Lower leg skin (tissue), 3 donors: Measurements from ENCODE around the gene BABAM2.

Experiments
- CTCF ChIP-seq, 3 donors: fragments of 450-650 bp; IDR thresholded peaks; one replicate each; pipeline ENCODE4 v1.5.1; 2016; ENCODE audit warnings: antibody characterized with exemption in 3 of 3, mild to moderate bottlenecking in 3 of 3, moderate library complexity in 2 of 3
- POLR2A ChIP-seq, 2 donors: fragments of 450-650 bp; IDR thresholded peaks; one replicate each; pipeline ENCODE4 v1.6.1; 2016 to 2017; ENCODE audit warnings: antibody characterized with exemption in 2 of 2, mild to moderate bottlenecking in 1 of 2, moderate library complexity in 1 of 2

- TF ChIP-seq CTCF (IDR thresholded peaks at IDR 0.05) (no peak), POLR2A (IDR thresholded peaks at IDR 0.05) (no peak)
These were observed 414.7 kb downstream of the BABAM2 start for GRCh38 chr2:28305202-28305601.
